Liver (tissue), 9 donors: Measurements from ENCODE around the gene SLC25A22. TPM values are rescaled to one million over a fixed set of nuclear protein-coding genes. Genes with fewer than 3 reads are reported as not detected.

Experiments used
- DNase-seq: peaks from one replicate; pipeline ENCODE4 v3.0.0-alpha.2; 2017; ENCODE audit warnings: low spot score
- H3K27ac ChIP-seq, 2 donors: one replicate each; pipeline ENCODE4 v1.7.0; 2013; ENCODE audit warnings: inconsistent platforms in 2 of 2, low read length in 2 of 2, control low read depth in 1 of 2, low read depth in 1 of 2, mild to moderate bottlenecking in 1 of 2
- H3K27me3 ChIP-seq, 4 donors: one replicate each; pipeline versions ENCODE4 v1.6.1 to v1.7.0; 2013; ENCODE audit warnings: low read length in 3 of 4, inconsistent platforms in 1 of 4, mild to moderate bottlenecking in 1 of 4, moderate library complexity in 1 of 4; ENCODE audit not compliant: control insufficient read depth in 4 of 4, insufficient read depth in 4 of 4
- H3K36me3 ChIP-seq, 4 donors: one replicate each; pipeline versions ENCODE4 v1.6.1 to v1.7.0; 2013; ENCODE audit warnings: low read length in 3 of 4, mild to moderate bottlenecking in 3 of 4, low read depth in 1 of 4, moderate library complexity in 1 of 4; ENCODE audit not compliant: control insufficient read depth in 4 of 4, insufficient read depth in 3 of 4
- H3K4me1 ChIP-seq, 4 donors: one replicate each; pipeline versions ENCODE4 v1.6.1 to v1.7.0; 2013; ENCODE audit warnings: low read length in 3 of 4, mild to moderate bottlenecking in 3 of 4, moderate library complexity in 1 of 4; ENCODE audit not compliant: control insufficient read depth in 4 of 4, insufficient read depth in 4 of 4
- H3K4me3 ChIP-seq, 3 donors: one replicate each; pipeline versions ENCODE4 v1.6.1 to v1.7.0; 2013; ENCODE audit warnings: low read length in 3 of 3, control low read depth in 1 of 3, low read depth in 1 of 3, mild to moderate bottlenecking in 1 of 3
- H3K9ac ChIP-seq, 2 donors: one replicate each; pipeline ENCODE4 v1.7.0; 2013; ENCODE audit warnings: low read length in 2 of 2, mild to moderate bottlenecking in 2 of 2, moderate library complexity in 2 of 2, control low read depth in 1 of 2, low read depth in 1 of 2
- H3K9me3 ChIP-seq, 4 donors: one replicate each; pipeline versions ENCODE4 v1.6.1 to v1.7.0; 2013; ENCODE audit warnings: low read length in 3 of 4; ENCODE audit not compliant: control insufficient read depth in 4 of 4
- ATF3 ChIP-seq: IDR thresholded peaks from 2 replicates; pipeline ENCODE4 v1.6.1; 2016; ENCODE audit warnings: antibody characterized with exemption
- CTCF ChIP-seq: fragments of 150-350 bp; IDR thresholded peaks from 2 replicates; pipeline ENCODE4 v1.5.1; 2017; ENCODE audit warnings: improper control_type of control experiment, low read depth, low read length; ENCODE audit not compliant: missing input control
- FOXA1 ChIP-seq: IDR thresholded peaks from 2 replicates; pipeline ENCODE4 v1.6.1; 2016; ENCODE audit warnings: antibody characterized with exemption
- FOXA2 ChIP-seq: IDR thresholded peaks from 2 replicates; pipeline ENCODE4 v1.6.1; 2016; ENCODE audit warnings: antibody characterized with exemption
- HNF4A ChIP-seq, 2 donors: conservative IDR thresholded peaks; 2 replicates each; pipeline ENCODE4 v1.6.1; 2016; ENCODE audit warnings: antibody characterized with exemption in 2 of 2, mild to moderate bottlenecking in 2 of 2
- HNF4G ChIP-seq: IDR thresholded peaks from 2 replicates; pipeline ENCODE4 v1.6.1; 2016; ENCODE audit warnings: antibody characterized with exemption
- JUND ChIP-seq, 2 donors: IDR thresholded peaks; 2 replicates each; pipeline ENCODE4 v1.6.1; 2016; ENCODE audit warnings: antibody characterized with exemption in 2 of 2
- NR2F2 ChIP-seq: IDR thresholded peaks from 2 replicates; pipeline ENCODE4 v1.6.1; 2016; ENCODE audit warnings: antibody characterized with exemption
- RAD21 ChIP-seq, 2 donors: IDR thresholded peaks; 2 replicates each; pipeline ENCODE4 v1.6.1; 2016; ENCODE audit warnings: antibody characterized with exemption in 2 of 2, mild to moderate bottlenecking in 2 of 2
- REST ChIP-seq: IDR thresholded peaks from 2 replicates; pipeline ENCODE4 v1.6.1; 2016; ENCODE audit warnings: antibody characterized with exemption, mild to moderate bottlenecking
- RXRA ChIP-seq, 2 donors: IDR thresholded peaks; 2 replicates each; pipeline ENCODE4 v1.6.1; 2017 to 2018; ENCODE audit warnings: antibody characterized with exemption in 2 of 2, mild to moderate bottlenecking in 1 of 2
- SP1 ChIP-seq: IDR thresholded peaks from 2 replicates; pipeline ENCODE4 v1.6.1; 2018; ENCODE audit warnings: antibody characterized with exemption, mild to moderate bottlenecking
- ZBTB33 ChIP-seq: IDR thresholded peaks from 2 replicates; pipeline ENCODE4 v1.6.1; 2016; ENCODE audit warnings: antibody characterized with exemption
- WGBS: extraction: QIAGEN DNeasy Blood & Tissue Kit; methylation state at CpG from one replicate; pipeline ENCODE4 v1.1.7; 2013; 5-methylcytosine and 5-hydroxymethylcytosine counted together
- polyA plus RNA-seq, 2 donors: library from polyadenylated mRNA; stranded (reverse) in 1 of 2; unstranded in 1 of 2; fragments of 200-250 nt in 1 of 2; fragments of >200 nt in 1 of 2; fragmentation: Nextera tagmentation in 1 of 2; extraction: Ambion mirVana in 1 of 2; gene quantifications; one replicate each; pipeline versions ENCODE4 v1.2.1 to v1.2.3, GENCODE V29; 2013 to 2015
- total RNA-seq, 2 donors: library from RNA; depleted of rRNA; stranded (reverse); fragments of >200 nt; gene quantifications; one replicate each; pipeline ENCODE4 v1.2.3, GENCODE V29; 2014
- donor health status: healthy.
- donor health status: healthy.
- donor health status: healthy.
- donor health status: healthy.
- donor health status: healthy.

SLC25A22 gene
- total and polyA plus RNA-seq, 4 donors = 5.3 to 26.8 (median 12.1) TPM

GRCh38 chr11:763073-763463, 35.0 kb downstream of the SLC25A22 start:
- no peak for DNase-seq
- no peak overlapping the region for H3K4me3 ChIP-seq
- H3K9me3 ChIP-seq = no peaks in the 10 kb centered on the region
- peaks cover 23 to 54% (median 30%) of the 10 kb centered on the region in 4 donors for H3K36me3 ChIP-seq
- no peaks in the 10 kb centered on the region for H3K27me3 ChIP-seq
- peaks cover 0 to 8% (median 8%) of the 10 kb centered on the region in 4 donors for H3K4me1 ChIP-seq
- H3K27ac ChIP-seq = no peak overlapping the region
- 81% methylated on average over 24 of the region's 24 CpGs for WGBS
- TF ChIP-seq ATF3 = no peak
- TF ChIP-seq JUND (IDR thresholded peaks at IDR 0.05) = no peak
- no peak for TF ChIP-seq FOXA2
- no peak for TF ChIP-seq NR2F2
- TF ChIP-seq HNF4G = no peak
- TF ChIP-seq RAD21 (IDR thresholded peaks at IDR 0.05) = no peak
- no peak for TF ChIP-seq SP1
- TF ChIP-seq ZBTB33 = no peak
- no peak overlapping the region for H3K9ac ChIP-seq

GRCh38 chr11:762421-763072, 35.5 kb downstream of the SLC25A22 start:
- Histone ChIP-seq H3K4me3 (no peak overlapping the region), H3K36me3 (peaks cover 23 to 56% (median 30%) of the 10 kb centered on the region in 4 donors), H3K27me3 (no peaks in the 10 kb centered on the region), H3K9me3 (no peaks in the 10 kb centered on the region), H3K4me1 (peaks cover 0 to 8% (median 8%) of the 10 kb centered on the region in 4 donors), H3K27ac (peak overlapping the region in 1 of 2 donors; percentile 49), H3K9ac (no peak overlapping the region)
- 63% methylated on average over 10 of the region's 10 CpGs for WGBS
- TF ChIP-seq SP1 (no peak), REST (no peak), RXRA (IDR thresholded peaks at IDR 0.05) (peak in 1 of 2 donors; percentile 34), ZBTB33 (no peak), FOXA1 (no peak), HNF4G (no peak), CTCF (peak; percentile 1), FOXA2 (no peak), HNF4A (conservative IDR thresholded peaks at IDR 0.05) (peak in 1 of 2 donors; percentile 53)
- no peak for DNase-seq
